ENCODE measurements around the gene ARMC12. TPM values are rescaled to one million over a fixed set of nuclear protein-coding genes. Genes with fewer than 3 reads are reported as not detected.

The ARMC12 gene
- total and polyA plus RNA-seq, 2 of the 4 experiments (the other 2 are of a cell fraction) = 0.18 to 0.74 TPM

- TF ChIP-seq NFE2L2 (IDR thresholded peaks at IDR 0.05; ENCODE audit: low read depth, low read length) (no peak), CEBPB (IDR thresholded peaks at IDR 0.05; ENCODE audit: low read depth, low read length) (no peak)
These were observed 4.9 kb upstream of the ARMC12 start (continued) for GRCh38 chr6:35731736-35732532.

- TF ChIP-seq ELK1 (IDR thresholded peaks at IDR 0.05; ENCODE audit: borderline replicate concordance, low read depth, low read length) (no peak), CEBPB (IDR thresholded peaks at IDR 0.05; ENCODE audit: low read depth, low read length) (no peak), USF2 (IDR thresholded peaks at IDR 0.05; ENCODE audit: low read depth, low read length) (no peak), MAFK (IDR thresholded peaks at IDR 0.05; ENCODE audit: low read depth, low read length) (no peak), NFE2L2 (IDR thresholded peaks at IDR 0.05; ENCODE audit: low read depth, low read length) (no peak), RCOR1 (IDR thresholded peaks at IDR 0.05; ENCODE audit: insufficient replicate concordance, low read length) (no peak), SMC3 (IDR thresholded peaks at IDR 0.05; ENCODE audit: low read depth, low read length) (no peak), RAD21 (IDR thresholded peaks at IDR 0.05; ENCODE audit: low read length) (no peak), FOS (IDR thresholded peaks at IDR 0.05; ENCODE audit: low read depth, low read length) (no peak), BHLHE40 (IDR thresholded peaks at IDR 0.05; ENCODE audit: low read depth, low read length) (no peak), POLR2A (IDR thresholded peaks at IDR 0.05; ENCODE audit: low read depth, low read length) (no peak)
- Histone ChIP-seq H2BK15ac (ENCODE audit: low read depth, low read length) (no peak overlapping the region), H2AK5ac (ENCODE audit: low read depth, low read length) (no peak overlapping the region), H3K9me1 (ENCODE audit: insufficient read depth, low read length) (peaks cover 2% of the 10 kb centered on the region; the same call in 1 of the 2 replicates), H3K23ac (ENCODE audit: low read depth, low read length) (no peak overlapping the region), H4K5ac (ENCODE audit: low read depth, low read length) (no peak overlapping the region), H2AK9ac (replicated peaks; ENCODE audit: low read depth, low read length, poor library complexity) (no peak overlapping the region), H3K36me3 (ENCODE audit: control insufficient read depth, insufficient read depth, low read length) (no peaks in the 10 kb centered on the region), H3K4me1 (ENCODE audit: control insufficient read depth, insufficient read depth, low read length) (no peaks in the 10 kb centered on the region), H3K56ac (ENCODE audit: extremely low read depth, insufficient read depth, low read length) (no peak overlapping the region), H3K27me3 (ENCODE audit: control insufficient read depth, insufficient read depth, low read length) (no peaks in the 10 kb centered on the region), H3K27ac (ENCODE audit: insufficient read depth, low read length) (no peak overlapping the region), H3K9me3 (ENCODE audit: control insufficient read depth, insufficient read depth, low read length) (no peaks in the 10 kb centered on the region), H2BK5ac (ENCODE audit: low read depth, low read length, poor library complexity, severe bottlenecking) (no peak overlapping the region), H4K91ac (ENCODE audit: insufficient read depth, low read depth, low read length) (no peak overlapping the region), H3K4me2 (ENCODE audit: low read depth, low read length) (no peak overlapping the region), H2AFZ (replicated peaks; ENCODE audit: low read length, poor library complexity) (no peak overlapping the region), H4K8ac (ENCODE audit: low read depth in 2 of 2, low read length in 2 of 2) (no peak overlapping the region), H3K14ac (replicated peaks; ENCODE audit: low read depth, low read length) (no peak overlapping the region), H4K20me1 (ENCODE audit: insufficient read depth, low read length) (no peaks in the 10 kb centered on the region), H3K9ac (ENCODE audit: low read depth, low read length) (no peak overlapping the region), H2BK120ac (ENCODE audit: low read depth, low read length) (no peak overlapping the region), H3K4me3 (ENCODE audit: insufficient read depth, low read depth, low read length) (no peak overlapping the region), H2BK20ac (ENCODE audit: low read depth, low read length) (no peak overlapping the region), H3K4ac (ENCODE audit: low read depth, low read length) (no peak overlapping the region), H3K79me1 (ENCODE audit: low read depth in 1 of 2, low read length in 2 of 2) (no peaks in the 10 kb centered on the region), H3K18ac (ENCODE audit: low read depth, low read length) (no peak overlapping the region)
- ChIA-PET CTCF (no interaction called here), POLR2A (ENCODE audit: unreplicated experiment) (no interaction called here)
- BruUV-seq (replicated peaks) = no TSS peak
- no CpG with 5 or more reads among the region's 8 CpGs for WGBS, 2 experiments (ENCODE audit: extremely low coverage in 2 of 2, insufficient read length in 1 of 2)
- in situ Hi-C loops (cut with MboI; ENCODE audit: low sequenced_read_pairs) (loop anchor here (25.0 kb wide), 1 partner anchor 421 kb away; no protein-coding TSS in a partner anchor), dilution Hi-C loops (cut with HindIII; ENCODE audit: low sequenced_read_pairs, unreplicated experiment) (no loop called here), intact Hi-C loops (cut with micrococcal nuclease) (no loop called here)
- ATAC-seq (ENCODE audit: low read depth) (no peak), DNase-seq (no peak)
These were observed 3.2 kb upstream of the ARMC12 start for GRCh38 chr6:35733633-35734032.
